HG02840 (cell line): ENCODE results near the gene ISOC2.

Experiments used
- ATAC-seq: cut with Tn5 transposase; IDR thresholded peaks from one replicate; pipeline ENCODE4 v1.9.1; 2021; ENCODE audit warnings: mild to moderate bottlenecking, moderate library complexity, moderate number of reproducible peaks; ENCODE audit not compliant: unreplicated experiment, low FRiP score

Gene ISOC2

GRCh38 chr19:55490478-55491432, 29.3 kb upstream of the ISOC2 start:
- no peak for ATAC-seq

- no peak for ATAC-seq
These were observed 28.5 kb upstream of the ISOC2 start for GRCh38 chr19:55489711-55490477.

- no peak for ATAC-seq
These were observed 27.7 kb upstream of the ISOC2 start for GRCh38 chr19:55488986-55489710.

- ATAC-seq = no peak
These were observed 26.7 kb upstream of the ISOC2 start, which contains the start of gene SSC5D for GRCh38 chr19:55487924-55488687. SSC5D (plus strand) TSS chr19:55488436; CDS start chr19:55488590, 154 bp downstream.

- ATAC-seq = no peak
These were observed 25.8 kb upstream of the ISOC2 start for GRCh38 chr19:55486971-55487923.

- ATAC-seq = no peak
These were observed 24.9 kb upstream of the ISOC2 start for GRCh38 chr19:55486043-55486970.

- no peak for ATAC-seq
These were observed 24.1 kb upstream of the ISOC2 start for GRCh38 chr19:55485439-55486011.

- no peak for ATAC-seq
These were observed 23.4 kb upstream of the ISOC2 start, which contains the start of gene NAT14 for GRCh38 chr19:55484593-55485438. NAT14 (plus strand) TSS chr19:55485188; CDS start chr19:55485709, 521 bp downstream.

- no peak for ATAC-seq
These were observed 22.5 kb upstream of the ISOC2 start for GRCh38 chr19:55483706-55484592.

GRCh38 chr19:55482967-55483705, 21.7 kb upstream of the ISOC2 start:
- ATAC-seq = no peak

GRCh38 chr19:55482156-55482961, 20.9 kb upstream of the ISOC2 start:
- ATAC-seq = no peak

GRCh38 chr19:55481794-55482155, 20.3 kb upstream of the ISOC2 start:
- no peak for ATAC-seq

GRCh38 chr19:55481148-55481793, 19.8 kb upstream of the ISOC2 start:
- no peak for ATAC-seq
